PC-3 (cell line): ENCODE measurements around the gene IL31. TPM values are rescaled to one million over a fixed set of nuclear protein-coding genes. Genes with fewer than 3 reads are reported as not detected.

Experiments used
- ATAC-seq: fragments of 200-7000 bp; cut with Tn5 transposase; 2 replicates; pipeline ENCODE4 v1.9.1; 2020; ENCODE audit warnings: mild to moderate bottlenecking, moderate library complexity
- BruUV-seq: library from RNA; stranded (reverse); fragments of 400-500 nt; replicated peaks from 2 replicates; lab custom pipeline; 2021; lab: Mats Ljungman, UMichigan
- CTCF ChIA-PET: fragments of 300-600 bp; sonication (Branson Sonifier 250); formaldehyde crosslinking; loops from one replicate; lab custom pipeline; 2022; ENCODE audit warnings: antibody characterized with exemption; lab: Charles Lee
- POLR2A ChIA-PET: fragments of 300-600 bp; sonication (Branson Sonifier 250); formaldehyde crosslinking; loops from one replicate; lab custom pipeline; 2022; ENCODE audit warnings: antibody characterized with exemption; ENCODE audit not compliant: unreplicated experiment; lab: Charles Lee
- DNase-seq: peaks from one replicate; pipeline ENCODE4 v3.0.0-alpha.2; 2015
- H2AFZ ChIP-seq: fragments of 300-600 bp; sonication (generic); 2 replicates; pipeline ENCODE4 v1.6.0; 2016; ENCODE audit warnings: antibody characterized with exemption, low read length
- H3F3A ChIP-seq: fragments of 300-600 bp; sonication (generic); one replicate; pipeline ENCODE4 v1.6.0; 2017; ENCODE audit warnings: antibody characterized with exemption, low read length, control low read depth, mild to moderate bottlenecking; ENCODE audit not compliant: unreplicated experiment
- H3K27ac ChIP-seq: fragments of 300-600 bp; sonication (generic); 2 replicates; pipeline ENCODE4 v1.5.1; 2016; ENCODE audit warnings: mild to moderate bottlenecking, low read length
- H3K27me3 ChIP-seq: fragments of 300-600 bp; sonication (generic); 2 replicates; pipeline ENCODE4 v1.6.1; 2016; ENCODE audit warnings: low read length, mixed read lengths
- H3K36me3 ChIP-seq: fragments of 300-600 bp; sonication (generic); 2 replicates; pipeline ENCODE4 v1.6.1; 2016; ENCODE audit warnings: low read depth, mixed run types, low read length, mixed read lengths
- H3K4me1 ChIP-seq: fragments of 300-600 bp; sonication (generic); 2 replicates; pipeline ENCODE4 v1.5.1; 2016; ENCODE audit warnings: low read length; ENCODE audit not compliant: insufficient read depth
- H3K4me2 ChIP-seq: fragments of 300-600 bp; sonication (generic); 2 replicates; pipeline ENCODE4 v1.6.0; 2016; ENCODE audit warnings: low read length
- H3K4me3 ChIP-seq: fragments of 300-600 bp; sonication (generic); 2 replicates; pipeline ENCODE4 v1.5.1; 2016; ENCODE audit warnings: mild to moderate bottlenecking, low read length, mixed read lengths
- H3K79me2 ChIP-seq: fragments of 300-600 bp; sonication (generic); 2 replicates; pipeline ENCODE4 v1.6.1; 2017; ENCODE audit warnings: low read length, mixed read lengths
- H3K9ac ChIP-seq: fragments of 300-600 bp; sonication (generic); 2 replicates; pipeline ENCODE4 v1.6.0; 2016; ENCODE audit warnings: mild to moderate bottlenecking, low read length
- H3K9me2 ChIP-seq: fragments of 300-600 bp; sonication (generic); replicated peaks from 2 replicates; pipeline ENCODE4 v1.6.1; 2016; ENCODE audit warnings: mixed run types, low read length, mixed read lengths
- H3K9me3 ChIP-seq: fragments of 300-600 bp; sonication (generic); 2 replicates; pipeline ENCODE4 v1.6.1; 2016; ENCODE audit warnings: low read length, mixed read lengths
- H4K20me1 ChIP-seq: fragments of 300-600 bp; sonication (generic); 2 replicates; pipeline ENCODE4 v1.6.1; 2016; ENCODE audit warnings: low read length, mixed read lengths
- CTCF ChIP-seq: fragments of 300-600 bp; sonication (generic); conservative IDR thresholded peaks from 2 replicates; pipeline ENCODE4 v1.5.1; 2017; ENCODE audit warnings: antibody characterized with exemption, low read depth, mild to moderate bottlenecking, low read length
- EZH2 ChIP-seq: fragments of 300-600 bp; sonication (generic); IDR thresholded peaks from one replicate; pipeline ENCODE4 v1.6.1; 2017; ENCODE audit warnings: antibody characterized with exemption, mild to moderate bottlenecking, low read length; ENCODE audit not compliant: unreplicated experiment
- EZH2phosphoT487 ChIP-seq: fragments of 300-600 bp; sonication (generic); IDR thresholded peaks from 2 replicates; pipeline ENCODE4 v1.6.1; 2018; ENCODE audit warnings: mild to moderate bottlenecking, antibody characterized with exemption, low read length, borderline replicate concordance
- intact Hi-C: fragments of 100-400 bp; cut with micrococcal nuclease; formaldehyde crosslinking; loops from 2 replicates; pipeline ENCODE4 v1.9.0; 2023
- total RNA-seq: library from RNA; depleted of rRNA; stranded (reverse); fragments of >200 nt; gene quantifications from 2 replicates; pipeline ENCODE4 v1.2.3, GENCODE V29; 2014; rRNA removed

IL31 gene
- total RNA-seq, 1 experiment from 2014 or later, result not detected

- Histone ChIP-seq H3F3A (no peaks in the 10 kb centered on the region), H4K20me1 (peaks cover 4% of the 10 kb centered on the region; the same call in 1 of the 2 replicates), H3K27me3 (no peaks in the 10 kb centered on the region), H3K9me3 (no peaks in the 10 kb centered on the region), H3K4me3 (no peak overlapping the region), H2AFZ (no peak overlapping the region), H3K27ac (no peak overlapping the region), H3K36me3 (peaks cover 6% of the 10 kb centered on the region; the same call in 1 of the 2 replicates), H3K9me2 (no peaks in the 10 kb centered on the region), H3K4me1 (peaks cover 9% of the 10 kb centered on the region; the same call in 1 of the 2 replicates), H3K9ac (no peak overlapping the region), H3K4me2 (peak overlapping the region; percentile 79; the same call in 1 of the 2 replicates), H3K79me2 (peaks cover 58% of the 10 kb centered on the region)
- no peak for DNase-seq
- no peak for ATAC-seq
- no TSS peak for BruUV-seq
- ChIA-PET CTCF (interaction anchor here (0.6 to 1.0 kb wide), 2 partner anchors 69 to 207 kb away, joined by 5 to 6 read pairs; no protein-coding TSS in a partner anchor), POLR2A (no interaction called here)
- intact Hi-C loops, result loop anchor here (1.0 to 2.0 kb wide), 3 partner anchors 43 to 69 kb away; no protein-coding TSS in a partner anchor
- no peak for TF ChIP-seq CTCF
- TF ChIP-seq EZH2phosphoT487, result no peak
- no peak for TF ChIP-seq EZH2
These were observed 50.3 kb downstream of the IL31 start for GRCh38 chr12:122123761-122124145.

GRCh38 chr12:122123051-122123760 is 50.8 kb downstream of the IL31 start:
- Histone ChIP-seq H3K9me3 (no peaks in the 10 kb centered on the region), H3K27ac (no peak overlapping the region; the same call in 1 of the 2 replicates), H3K79me2 (peaks cover 61% of the 10 kb centered on the region), H3K9ac (no peak overlapping the region), H3K4me2 (peak overlapping the region; percentile 79), H3K27me3 (no peaks in the 10 kb centered on the region), H3K36me3 (0 out of 2 replicates have a peak, but pooled peaks cover under 1% of the 10 kb centered on the region), H3F3A (no peaks in the 10 kb centered on the region), H3K4me1 (peaks cover 9% of the 10 kb centered on the region; the same call in 1 of the 2 replicates), H2AFZ (peak overlapping the region; percentile 72), H4K20me1 (peaks cover 4% of the 10 kb centered on the region; the same call in 1 of the 2 replicates), H3K9me2 (no peaks in the 10 kb centered on the region), H3K4me3 (peak overlapping the region; percentile 57)
- peak; percentile 97 for TF ChIP-seq CTCF
- TF ChIP-seq EZH2, result no peak
- peak; percentile 71 for ATAC-seq
- ChIA-PET CTCF (interaction anchor here (1.0 to 1.5 kb wide), 3 partner anchors 12 to 68 kb away, joined by 5 to 9 read pairs (median 5); partner anchors contain the start of gene MLXIP), POLR2A (no interaction called here)
- no TSS peak for BruUV-seq
- intact Hi-C loops, result loop anchor here (1.0 to 2.0 kb wide), 3 partner anchors 42 to 69 kb away; no protein-coding TSS in a partner anchor
- DNase-seq, result peak; percentile 87

Other genes starting within 250 kb of the IL31 start
- gene BCL7A, start 152.3 kb downstream of the IL31 start, total RNA-seq, result 31.6 and 32.5 TPM in 2 replicates
- 16.7 and 21.8 TPM in 2 replicates for gene MLXIP, start 95.5 kb downstream of the IL31 start, total RNA-seq
- gene LRRC43, start 8.9 kb upstream of the IL31 start, total RNA-seq, result 0.66 TPM in 1 of 2 replicates, not detected in the other
- 4.0 and 4.8 TPM in 2 replicates for gene B3GNT4, start 29.5 kb upstream of the IL31 start, total RNA-seq
- 97.6 and 112 TPM in 2 replicates for gene DIABLO, start 51.8 kb upstream of the IL31 start, total RNA-seq
- gene VPS33A, start 92.3 kb upstream of the IL31 start, total RNA-seq, result 22.2 and 40.8 TPM in 2 replicates
- 46.4 and 57.9 TPM in 2 replicates for gene CLIP1, start 248.4 kb upstream of the IL31 start, total RNA-seq